HG03280 (cell line): ENCODE data around the gene TNFRSF8.

Source experiments
- ATAC-seq: cut with Tn5 transposase; IDR thresholded peaks from one replicate; pipeline ENCODE4 v1.9.1; 2021; ENCODE audit warnings: mild to moderate bottlenecking, moderate library complexity; ENCODE audit not compliant: unreplicated experiment

Gene TNFRSF8

GRCh38 chr1:12059722-12060464 lies 3.2 kb upstream of the TNFRSF8 start:
- ATAC-seq = no peak

- no peak for ATAC-seq
Measured at GRCh38 chr1:12060500-12060899, 2.6 kb upstream of the TNFRSF8 start.

DNA sequence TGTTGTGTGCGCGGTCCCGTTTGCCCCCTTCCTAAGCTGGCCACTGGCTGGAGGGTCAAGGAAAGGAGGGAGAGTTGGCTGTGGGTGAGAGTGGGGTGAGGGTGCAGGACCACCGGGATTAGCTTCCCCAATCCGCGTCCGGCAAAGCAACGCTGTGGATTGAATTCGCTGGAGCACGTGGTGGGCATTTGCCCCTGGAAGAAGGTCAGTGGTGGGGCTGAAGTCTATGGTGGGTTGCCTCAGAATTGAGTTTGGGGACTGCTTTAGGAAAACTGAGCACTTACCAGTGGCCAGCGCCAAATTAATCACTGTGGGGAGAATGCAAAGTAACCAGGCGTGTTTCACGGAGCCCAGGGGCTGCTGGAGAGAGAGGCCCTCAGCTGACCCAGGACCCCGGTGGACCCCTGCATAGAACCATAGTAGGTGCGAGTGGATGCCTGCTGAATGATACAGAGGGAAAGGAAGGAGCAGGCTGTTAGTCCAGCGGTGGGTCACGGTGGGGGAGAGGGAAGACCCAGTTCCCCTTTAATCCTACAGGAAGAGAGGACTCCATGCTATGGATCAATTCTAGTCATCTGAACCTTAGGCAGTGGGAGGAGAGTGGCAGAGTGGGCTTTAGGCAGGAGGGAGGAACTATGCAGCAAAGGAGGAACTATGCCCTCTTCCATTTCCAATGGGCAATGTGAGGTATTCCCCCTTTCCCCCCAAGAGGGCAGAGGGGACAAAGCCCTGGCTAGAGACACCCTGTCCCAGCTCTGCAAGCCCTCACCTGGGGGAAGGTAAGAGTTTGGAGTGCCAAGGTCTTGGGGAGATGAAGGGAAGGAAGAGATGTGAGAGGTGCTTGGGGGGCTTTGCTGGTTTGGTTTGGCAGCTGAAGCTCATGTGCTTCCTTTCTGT lies 1.2 kb downstream of the TNFRSF8 start:
- ATAC-seq = no peak

- ATAC-seq = no peak
Measured at GRCh38 chr1:12065872-12066271, 2.8 kb downstream of the TNFRSF8 start.

DNA sequence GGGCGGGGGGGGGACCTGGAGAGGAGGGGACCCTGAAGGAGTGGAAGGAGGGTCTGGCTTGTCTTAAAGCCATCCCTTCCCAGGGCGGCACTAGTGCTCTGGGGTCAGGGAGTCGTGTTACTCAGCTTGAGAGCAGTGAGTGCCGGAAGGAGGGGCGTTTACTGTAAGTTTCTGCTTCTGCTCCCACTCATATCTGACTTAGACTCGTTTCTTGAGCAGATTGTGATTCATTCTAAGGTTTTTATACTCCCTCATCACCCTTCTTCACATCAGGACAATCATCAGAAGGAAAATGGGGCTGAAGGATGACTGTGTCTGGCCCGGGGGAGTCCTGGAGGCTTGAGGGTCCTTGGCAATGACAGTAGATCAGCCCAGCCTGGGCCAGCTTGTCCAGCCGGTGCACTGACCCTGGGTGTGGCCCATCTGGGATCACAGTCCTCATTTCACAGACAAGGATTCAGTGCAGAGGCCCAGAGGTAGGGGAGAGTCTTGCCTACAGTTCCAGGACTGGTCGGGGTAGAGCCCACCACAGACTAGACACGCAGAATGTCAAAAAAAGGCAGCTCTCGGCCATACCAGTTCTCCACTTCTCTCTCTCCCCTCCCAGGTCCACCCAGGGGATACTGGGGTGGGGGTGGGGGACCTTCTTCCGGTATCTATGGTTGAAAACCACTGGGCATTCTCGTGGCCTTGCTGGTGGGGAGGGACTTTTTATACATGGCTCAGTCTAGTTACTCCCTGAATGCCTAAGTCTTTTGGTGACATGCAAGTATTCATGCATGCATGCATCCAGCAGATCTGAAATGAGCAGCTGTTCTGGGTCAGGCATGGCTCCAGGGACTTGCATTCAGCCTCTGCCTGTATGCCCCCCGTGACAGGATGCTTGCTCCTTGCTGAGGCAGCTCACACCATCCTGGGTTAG lies 5.1 kb downstream of the TNFRSF8 start:
- ATAC-seq = no peak

DNA sequence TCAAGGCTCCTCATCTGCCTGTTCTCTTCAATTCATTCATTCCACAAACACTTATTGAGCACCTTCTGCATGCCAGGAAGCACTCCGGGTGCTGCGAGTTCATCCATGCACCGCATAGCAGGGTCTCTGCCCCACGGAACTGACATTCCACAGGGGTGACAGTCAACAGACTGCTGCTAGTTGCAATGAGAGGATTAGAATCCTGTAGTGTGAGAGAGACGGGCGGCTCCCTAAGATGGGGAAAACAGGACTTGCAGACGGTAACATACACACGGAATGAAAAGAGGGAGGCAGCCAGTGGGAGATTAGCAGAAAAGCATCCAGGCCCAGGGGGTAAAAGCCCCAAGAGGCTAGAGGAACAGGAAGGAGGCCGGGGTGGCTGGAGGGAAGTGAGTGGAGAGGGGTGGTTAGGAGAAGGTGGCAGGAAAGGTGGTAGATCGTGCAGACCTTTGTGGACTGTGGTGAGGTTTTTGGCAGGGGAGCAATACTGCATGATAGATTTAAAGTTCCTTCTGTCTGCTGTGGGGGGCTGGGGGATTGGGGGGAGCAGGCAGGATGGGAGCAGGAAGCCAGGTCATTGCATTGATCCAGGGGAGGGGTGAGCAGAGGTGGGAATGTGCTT lies 6.6 kb downstream of the TNFRSF8 start:
- no peak for ATAC-seq

GRCh38 chr1:12071892-12072291 lies 8.8 kb downstream of the TNFRSF8 start:
- no peak for ATAC-seq

DNA sequence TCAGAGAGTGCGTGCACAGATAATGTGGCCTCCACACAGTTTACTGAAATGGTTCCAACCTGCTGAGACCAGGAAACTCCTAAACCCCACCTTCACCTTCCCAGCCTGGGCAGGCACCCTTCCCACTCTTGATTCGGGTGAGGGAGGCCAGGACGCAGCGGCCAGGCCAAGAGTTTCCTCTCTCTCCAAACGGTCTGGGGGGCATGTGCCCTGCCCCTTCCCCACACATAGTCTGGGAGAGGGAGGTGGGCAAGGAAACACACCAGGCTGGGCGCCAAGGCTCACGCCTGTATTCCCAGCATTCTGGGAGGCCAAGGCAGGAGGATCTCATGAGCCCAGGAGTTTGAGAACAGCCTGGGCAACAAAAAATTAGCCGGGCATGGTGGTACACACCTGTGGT lies 9.6 kb downstream of the TNFRSF8 start:
- no peak for ATAC-seq

DNA sequence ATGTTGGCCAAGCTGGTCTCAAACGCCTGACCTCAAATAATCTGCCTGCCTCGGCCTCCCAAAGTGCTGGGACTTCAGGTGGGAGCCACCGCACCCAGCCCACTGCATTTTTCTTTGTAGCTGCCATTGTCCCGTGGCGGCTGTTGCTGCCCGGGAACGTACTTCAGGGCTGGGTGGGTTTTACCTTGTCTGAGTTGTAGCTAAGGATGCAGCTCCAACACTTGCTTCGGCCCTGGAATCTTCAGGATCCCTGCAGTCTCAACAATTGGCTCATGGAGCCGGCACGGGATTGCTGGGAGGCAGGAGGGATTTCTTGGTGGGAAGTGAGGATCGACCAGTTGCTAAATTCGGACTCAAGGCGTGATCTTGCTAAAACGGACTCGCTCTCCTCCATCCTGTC lies 10.7 kb downstream of the TNFRSF8 start:
- ATAC-seq = no peak

DNA sequence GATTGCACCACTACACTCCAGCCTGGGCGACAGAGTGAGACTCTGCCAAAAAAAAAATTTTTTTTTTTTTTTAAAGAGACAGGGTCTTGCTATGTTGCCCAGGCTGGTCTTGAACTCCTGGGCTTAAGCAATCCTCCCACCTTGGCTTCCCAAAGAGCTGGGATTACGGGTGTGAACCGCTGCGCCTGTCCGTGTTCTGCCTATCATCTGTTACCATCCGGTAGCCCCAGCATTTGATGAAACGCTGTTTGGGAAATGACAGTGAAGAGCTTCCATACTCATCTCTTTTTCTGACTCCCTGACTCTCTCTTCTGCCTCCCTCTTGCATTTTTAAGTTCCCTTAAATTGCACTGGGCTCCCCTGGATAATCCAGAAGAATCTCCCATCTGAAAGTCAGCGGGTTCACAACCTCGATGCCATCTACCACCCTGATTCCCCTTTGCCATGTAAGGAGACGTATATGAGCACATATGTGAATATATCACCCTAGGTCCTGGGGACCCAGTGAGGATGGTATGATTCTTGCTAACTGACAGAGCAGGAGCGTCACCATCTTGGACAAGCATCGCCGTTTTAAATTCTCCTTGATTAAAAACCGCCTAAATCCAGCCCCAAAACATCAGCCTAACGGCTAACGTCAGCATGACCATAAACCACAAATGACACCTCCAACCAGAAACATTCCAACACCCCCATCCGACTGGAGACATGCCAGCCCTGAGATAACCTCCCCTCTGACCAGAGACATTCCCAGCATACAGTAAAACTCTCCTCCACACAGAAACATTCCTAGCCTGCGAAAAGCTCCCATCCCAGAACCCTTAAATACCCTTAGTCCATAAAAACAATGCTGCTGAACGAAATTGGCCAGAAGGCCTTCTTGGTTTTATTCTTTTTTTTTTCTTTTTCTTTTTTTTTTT lies 12.4 kb downstream of the TNFRSF8 start:
- ATAC-seq = no peak

- ATAC-seq = no peak
Measured at GRCh38 chr1:12076425-12077005, 13.4 kb downstream of the TNFRSF8 start.

DNA sequence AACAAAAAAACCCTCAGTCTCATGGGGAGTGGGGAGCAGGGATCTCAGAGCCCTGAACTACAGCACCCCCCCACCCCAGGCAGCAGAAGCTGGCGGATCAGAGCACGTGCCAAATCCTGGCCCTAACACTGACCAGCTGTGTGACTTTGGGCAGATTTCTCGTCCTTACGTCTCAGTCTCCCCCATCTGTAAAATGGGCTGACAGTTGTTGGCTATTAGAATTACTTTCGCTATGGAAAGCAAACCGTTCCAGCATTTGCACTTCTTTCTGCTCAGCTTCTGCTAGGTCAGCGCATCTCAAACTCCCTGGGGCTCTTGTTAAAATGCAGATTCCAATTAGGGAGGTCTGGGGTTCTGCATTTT lies 15.5 kb downstream of the TNFRSF8 start:
- peak; percentile 24 for ATAC-seq

DNA sequence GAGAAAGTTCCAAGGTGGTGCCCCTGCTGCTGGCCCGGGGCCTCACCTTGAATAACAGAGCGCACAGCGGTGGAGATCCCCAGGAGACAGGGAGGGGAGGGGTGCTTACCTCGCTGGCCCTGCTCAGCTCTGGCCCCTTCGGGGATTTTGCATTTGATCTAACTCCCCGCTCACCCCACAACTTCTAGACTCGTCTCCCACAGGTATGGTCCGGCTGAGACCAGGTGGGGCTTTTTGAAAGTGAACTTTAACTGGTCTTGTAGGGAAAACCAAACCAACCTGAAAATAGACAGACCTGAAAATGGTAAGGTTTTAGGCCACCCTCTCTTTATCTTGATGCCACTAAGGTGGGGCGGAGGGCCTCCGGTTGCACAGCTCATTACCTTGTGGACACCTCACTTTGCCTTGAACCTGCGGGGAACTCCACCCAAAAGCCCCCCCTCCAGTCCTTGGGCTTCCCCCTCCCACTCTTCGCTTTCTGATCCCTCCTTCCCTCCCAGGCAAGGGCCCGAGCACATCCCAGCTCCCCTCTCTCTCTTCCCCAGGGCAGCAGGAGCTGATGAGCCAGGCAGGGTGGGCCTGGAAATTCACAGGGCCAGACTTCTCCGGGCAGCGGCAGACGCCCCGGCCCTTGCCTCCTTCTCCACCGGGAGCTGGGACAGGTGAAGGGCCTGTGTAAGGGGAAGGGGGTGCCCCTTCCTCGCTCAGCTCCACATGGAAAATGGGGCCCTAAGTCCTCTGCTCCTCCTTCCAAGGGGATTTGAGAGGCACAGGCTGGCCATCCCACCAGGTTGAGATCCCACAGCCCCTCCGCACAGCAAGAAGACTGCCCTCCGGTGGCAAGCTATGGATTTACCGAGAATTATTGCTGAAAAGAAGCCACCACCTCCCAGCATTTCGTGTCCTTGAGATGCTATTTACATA lies 16.1 kb downstream of the TNFRSF8 start:
- ATAC-seq = peak; percentile 46

GRCh38 chr1:12080156-12080555 lies 17.1 kb downstream of the TNFRSF8 start:
- ATAC-seq = no peak

DNA sequence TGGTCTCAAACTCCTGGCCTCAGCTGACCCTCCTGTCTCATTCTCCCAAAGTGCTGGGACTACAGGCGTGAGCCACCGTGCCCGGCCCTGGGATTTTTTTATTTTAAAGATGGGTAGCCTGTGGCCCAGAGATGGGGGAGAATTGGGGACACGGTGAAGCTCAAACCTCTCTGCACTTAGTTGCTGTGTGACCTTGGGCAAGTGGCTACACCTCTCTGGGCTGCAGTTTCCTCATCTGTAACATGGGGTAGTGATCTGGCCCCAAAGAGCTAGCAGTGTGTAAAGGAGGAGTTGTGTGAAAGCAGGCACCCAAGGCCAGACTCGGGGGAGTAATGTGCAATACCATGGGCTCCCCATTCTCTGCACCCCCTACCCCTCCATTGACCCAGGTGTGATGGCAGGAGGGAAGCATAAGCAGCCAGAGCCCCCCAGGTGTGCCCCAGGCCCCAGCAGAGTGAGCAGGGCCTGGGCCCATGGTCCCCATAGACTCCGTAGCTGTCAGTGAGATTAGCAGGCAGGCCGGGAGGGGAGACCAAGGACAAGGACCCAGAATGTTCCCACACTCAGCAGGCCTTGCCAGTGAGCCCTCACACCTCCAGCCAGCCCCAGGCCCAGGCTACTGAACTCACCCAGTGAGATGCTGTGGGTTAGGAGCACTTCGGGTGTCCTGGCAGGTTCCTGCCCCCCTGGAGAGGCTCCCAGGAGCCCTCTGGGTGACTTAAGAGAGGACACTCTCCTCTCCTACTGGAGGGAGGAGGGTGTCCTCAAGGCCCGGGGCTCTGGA lies 17.9 kb downstream of the TNFRSF8 start:
- no peak for ATAC-seq

GRCh38 chr1:12081648-12082396 lies 18.7 kb downstream of the TNFRSF8 start:
- ATAC-seq = no peak

GRCh38 chr1:12082988-12083387 lies 19.9 kb downstream of the TNFRSF8 start:
- no peak for ATAC-seq
